Keratinocyte (primary cell): ENCODE measurements around the gene SLC39A3.

ENCODE experiments used
- CTCF ChIP-seq, 3 experiments: IDR thresholded peaks in 1 of 3; conservative IDR thresholded peaks in 1 of 3; optimal IDR thresholded peaks in 1 of 3; 2 replicates in 2 of 3; 3 replicates in 1 of 3; pipeline versions ENCODE3 to v1.5.1; 2011; ENCODE audit warnings: low read length in 3 of 3, mild to moderate bottlenecking in 3 of 3, moderate library complexity in 2 of 3, control low read depth in 1 of 3, inconsistent platforms in 1 of 3; ENCODE audit not compliant: insufficient read depth in 2 of 3; ENCODE audit errors: extremely low read depth in 1 of 3
- EZH2 ChIP-seq: IDR thresholded peaks from one replicate; pipeline ENCODE4 v1.6.1; 2012; ENCODE audit warnings: inconsistent platforms, mild to moderate bottlenecking, low read length, moderate library complexity

GRCh38 chr19:2721570-2722540 is 18.0 kb downstream of the SLC39A3 start:
- TF ChIP-seq CTCF (optimal IDR thresholded peaks at IDR 0.05 in 1 of 3, IDR thresholded peaks at IDR 0.05 in 1 of 3, conservative IDR thresholded peaks at IDR 0.05 in 1 of 3; ENCODE audit: extremely low read depth in 1 of 3, insufficient read depth in 2 of 3, low read length in 3 of 3) (no peak), EZH2 (no peak)
